Smooth muscle cell (in vitro differentiated cells): ENCODE results near the gene NUTM1. TPM values are rescaled to one million over a fixed set of nuclear protein-coding genes. Genes with fewer than 3 reads are reported as not detected.

ENCODE experiments used
- DNase-seq: peaks from one replicate; lab custom pipeline; 2025; ENCODE audit not compliant: unreplicated experiment; lab: John Stamatoyannopoulos, UW
- H2AFZ ChIP-seq: fragments of 200-600 bp; sonication (generic); 2 replicates; pipeline ENCODE4 v1.6.0; 2016; ENCODE audit warnings: antibody characterized with exemption, low read depth, mild to moderate bottlenecking
- H3F3A ChIP-seq: fragments of 200-600 bp; sonication (generic); 2 replicates; pipeline ENCODE4 v1.6.0; 2017; ENCODE audit warnings: antibody characterized with exemption, low read depth
- H3K27ac ChIP-seq: fragments of 200-600 bp; sonication (generic); 2 replicates; pipeline ENCODE4 v1.5.1; 2016; ENCODE audit warnings: low read depth, mild to moderate bottlenecking
- H3K27me3 ChIP-seq: fragments of 200-600 bp; sonication (generic); 2 replicates; pipeline ENCODE4 v1.6.1; 2016; ENCODE audit warnings: low read depth, mild to moderate bottlenecking
- H3K36me3 ChIP-seq: fragments of 200-600 bp; sonication (generic); 2 replicates; pipeline ENCODE4 v1.5.1; 2016; ENCODE audit warnings: low read depth
- H3K4me1 ChIP-seq: fragments of 200-600 bp; sonication (generic); 2 replicates; pipeline ENCODE4 v1.5.1; 2016; ENCODE audit warnings: low read depth
- H3K4me2 ChIP-seq: fragments of 200-600 bp; sonication (generic); 2 replicates; pipeline ENCODE4 v1.6.0; 2016; ENCODE audit warnings: mild to moderate bottlenecking
- H3K4me3 ChIP-seq: fragments of 200-600 bp; sonication (generic); 2 replicates; pipeline ENCODE4 v1.5.1; 2016; ENCODE audit warnings: mild to moderate bottlenecking
- H3K79me2 ChIP-seq: fragments of 200-600 bp; sonication (generic); 2 replicates; pipeline ENCODE4 v1.6.0; 2016; ENCODE audit warnings: low read depth, mild to moderate bottlenecking
- H3K9ac ChIP-seq: fragments of 200-600 bp; sonication (generic); 2 replicates; pipeline ENCODE4 v1.6.0; 2016; ENCODE audit warnings: low read depth
- H3K9me3 ChIP-seq: fragments of 200-600 bp; sonication (generic); replicated peaks from 2 replicates; pipeline ENCODE4 v1.5.1; 2016; ENCODE audit warnings: low read depth
- H4K20me1 ChIP-seq: fragments of 200-600 bp; sonication (generic); 2 replicates; pipeline ENCODE4 v1.6.0; 2016; ENCODE audit warnings: low read depth
- CTCF ChIP-seq: fragments of 200-600 bp; sonication (generic); IDR thresholded peaks from 2 replicates; pipeline ENCODE4 v1.5.1; 2017; ENCODE audit warnings: borderline replicate concordance, mild to moderate bottlenecking, antibody characterized with exemption; ENCODE audit not compliant: insufficient read depth, poor library complexity, severe bottlenecking
- WGBS: methylation state at CpG from one replicate; pipeline ENCODE4 v1.1.7; 2016; ENCODE audit warnings: low lambda C conversion rate; 5-methylcytosine and 5-hydroxymethylcytosine counted together
- polyA plus RNA-seq: library from polyadenylated mRNA; unstranded; fragments of >200 nt; fragmentation: Nextera tagmentation; extraction: Ambion mirVana; gene quantifications from 2 replicates; pipeline ENCODE4 v1.2.1, GENCODE V29; 2016
- total RNA-seq: library from RNA; depleted of rRNA; stranded (reverse); fragments of >200 nt; gene quantifications from 2 replicates; pipeline ENCODE4 v1.2.3, GENCODE V29; 2014

Gene NUTM1
- total and polyA plus RNA-seq, 2 experiments from 2014 or later: not detected

DNA sequence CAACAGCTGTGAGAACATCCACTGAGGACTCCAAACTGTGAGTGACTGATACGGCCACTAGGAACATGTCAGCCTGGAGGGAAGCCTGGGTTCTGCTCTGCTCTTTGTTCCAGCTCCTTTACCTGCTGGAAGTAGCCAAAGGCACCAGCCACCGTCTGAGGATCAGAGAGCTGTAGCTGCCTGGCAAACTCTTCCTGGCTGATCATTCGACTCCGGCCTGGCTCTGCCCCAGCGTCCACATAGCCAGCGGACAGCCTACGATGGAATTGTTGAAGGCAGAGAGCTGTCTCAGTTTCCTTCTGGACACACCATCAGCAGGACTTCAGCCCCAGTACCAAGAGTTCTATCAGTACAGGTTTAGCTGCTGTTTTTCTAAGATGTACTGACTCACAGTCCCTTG, 18.2 kb downstream of the NUTM1 start:
- no peak overlapping the region for H3K4me2 ChIP-seq
- no peaks in the 10 kb centered on the region for H3F3A ChIP-seq
- no peak overlapping the region for H3K27ac ChIP-seq
- 98% methylated on average over 7 of the region's 7 CpGs for WGBS
- no peak overlapping the region for H3K9ac ChIP-seq
- no peak for TF ChIP-seq CTCF
- no peak overlapping the region for H2AFZ ChIP-seq
- H3K27me3 ChIP-seq: no peaks in the 10 kb centered on the region
- peaks cover 8% of the 10 kb centered on the region for H3K4me1 ChIP-seq
- no peaks in the 10 kb centered on the region for H3K9me3 ChIP-seq
- peaks cover 4% of the 10 kb centered on the region for H4K20me1 ChIP-seq
- no peaks in the 10 kb centered on the region for H3K36me3 ChIP-seq
- DNase-seq: no peak
- no peak overlapping the region for H3K4me3 ChIP-seq
- no peaks in the 10 kb centered on the region for H3K79me2 ChIP-seq

GRCh38 chr15:34362047-34362773, 19.1 kb downstream of the NUTM1 start:
- no peak for TF ChIP-seq CTCF
- Histone ChIP-seq H4K20me1 (peaks cover 4% of the 10 kb centered on the region), H3K27ac (no peak overlapping the region), H3K27me3 (no peaks in the 10 kb centered on the region), H3K4me3 (no peak overlapping the region), H2AFZ (no peak overlapping the region), H3K9ac (no peak overlapping the region), H3F3A (no peaks in the 10 kb centered on the region), H3K79me2 (no peaks in the 10 kb centered on the region), H3K36me3 (no peaks in the 10 kb centered on the region), H3K9me3 (no peaks in the 10 kb centered on the region), H3K4me2 (no peak overlapping the region), H3K4me1 (peaks cover 8% of the 10 kb centered on the region)
- 89% methylated on average over 10 of the region's 10 CpGs for WGBS
- DNase-seq: no peak

DNA sequence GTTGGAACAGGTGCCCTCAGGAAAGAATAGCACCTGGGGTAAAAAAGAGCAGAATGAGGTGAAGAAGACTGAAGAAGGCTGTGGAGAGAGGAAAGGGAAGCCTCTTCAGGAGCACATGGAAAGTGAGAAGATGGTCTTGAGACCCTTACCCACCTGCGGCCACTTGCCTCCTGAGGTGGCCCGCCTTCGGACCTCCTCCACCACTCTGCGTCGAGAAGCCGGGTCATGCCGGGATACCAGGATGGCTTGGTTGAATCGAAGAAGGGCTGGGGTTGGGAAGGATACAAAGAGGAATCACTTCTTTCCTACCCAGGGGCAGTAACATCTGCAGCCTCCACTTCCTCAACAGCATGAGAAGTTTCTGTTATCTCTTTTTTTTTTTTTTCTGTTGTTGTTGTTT, 20.9 kb downstream of the NUTM1 start:
- Histone ChIP-seq H2AFZ (no peak overlapping the region), H3K27me3 (no peaks in the 10 kb centered on the region), H3K4me3 (no peak overlapping the region), H4K20me1 (peaks cover 4% of the 10 kb centered on the region), H3K4me2 (no peak overlapping the region), H3K4me1 (peaks cover 8% of the 10 kb centered on the region), H3K9ac (no peak overlapping the region), H3F3A (no peaks in the 10 kb centered on the region), H3K27ac (no peak overlapping the region), H3K36me3 (no peaks in the 10 kb centered on the region), H3K9me3 (no peaks in the 10 kb centered on the region), H3K79me2 (no peaks in the 10 kb centered on the region)
- no peak for DNase-seq
- 99% methylated on average over 8 of the region's 8 CpGs for WGBS
- no peak for TF ChIP-seq CTCF
